ENCODE results near the gene NEUROD2. TPM values are rescaled to one million over a fixed set of nuclear protein-coding genes. Genes with fewer than 3 reads are reported as not detected.

Gene NEUROD2
- total and polyA plus RNA-seq, 2 of the 13 experiments (the other 11 are each of a cell fraction or from before 2014, with no cell fraction given), result not detected

GRCh38 chr17:39633570-39634183 is 26.0 kb upstream of the NEUROD2 start:
- H2AFZ ChIP-seq (ENCODE audit: low read length), result no peak overlapping the region
- TF ChIP-seq ZNF329 (CRISPR knock-in tag; IDR thresholded peaks at IDR 0.05; ENCODE audit: low read depth) (no peak), MBNL3 (CRISPR knock-in tag; conservative IDR thresholded peaks at IDR 0.05) (no peak), ZNF83 (CRISPR knock-in tag; IDR thresholded peaks at IDR 0.05; ENCODE audit: borderline replicate concordance) (no peak), ZNF460 (CRISPR knock-in tag; IDR thresholded peaks at IDR 0.05; ENCODE audit: borderline replicate concordance) (no peak), KLF9 (CRISPR knock-in tag; IDR thresholded peaks at IDR 0.05; ENCODE audit: low read depth) (no peak), PCBP2 (optimal IDR thresholded peaks at IDR 0.05; ENCODE audit: low read depth, low read length, poor library complexity, severe bottlenecking) (no peak), ETV6 (CRISPR knock-in tag; conservative IDR thresholded peaks at IDR 0.05) (no peak), PAWR (CRISPR knock-in tag; IDR thresholded peaks at IDR 0.05; ENCODE audit: borderline replicate concordance) (no peak), ZNF607 (CRISPR knock-in tag; IDR thresholded peaks at IDR 0.05; ENCODE audit: borderline replicate concordance) (no peak), ZNF547 (CRISPR knock-in tag; IDR thresholded peaks at IDR 0.05) (no peak)
- 31% methylated on average over 8 of the region's 8 CpGs for WGBS (ENCODE audit: low lambda C conversion rate)
- no peaks in the 10 kb centered on the region for H4K20me1 ChIP-seq (ENCODE audit: insufficient read depth, low read length)
- no peak overlapping the region for H3K27ac ChIP-seq (ENCODE audit: extremely low read length, insufficient read depth, low read length)
- no TSS peak for BruUV-seq (replicated peaks)
- no peaks in the 10 kb centered on the region for H3K9me3 ChIP-seq (ENCODE audit: low read length)
- no peak for FAIRE-seq
- H3K79me2 ChIP-seq (ENCODE audit: insufficient read depth, low read length), result peaks cover 14% of the 10 kb centered on the region
- intact Hi-C loops (cut with micrococcal nuclease; ENCODE audit: unreplicated experiment) (loop anchor here (1.0 kb wide), 1 partner anchor 10 kb away; no protein-coding TSS in a partner anchor), in situ Hi-C loops (cut with HindIII; ENCODE audit: extremely low pct_ligation_motif_present, low pct_unique_long_range_greater_than_20kb) (no loop called here)
- H3K4me1 ChIP-seq (ENCODE audit: insufficient read depth, low read length), result peaks cover 86% of the 10 kb centered on the region
- ChIA-PET POLR2A (interaction anchor here (1.0 to 1.1 kb wide), 2 partner anchors 10 to 38 kb away, joined by 3 read pairs; no protein-coding TSS in a partner anchor), CTCF (ENCODE audit: low intra/inter-chr PET ratio, low total read pairs) (interaction anchor here (0.9 to 5.6 kb wide), 4 partner anchors 11 to 120 kb away, joined by 5 to 70 read pairs (median 8); no protein-coding TSS in a partner anchor)
- no peak for DNase-seq (ENCODE audit: low spot score)
- H3K4me2 ChIP-seq (ENCODE audit: low read depth, low read length), result no peak overlapping the region
- H3K36me3 ChIP-seq (replicated peaks in 1 of 2; ENCODE audit: control insufficient read depth in 1 of 2, insufficient read depth in 2 of 2, low read length in 2 of 2), result no peaks in the 10 kb centered on the region
- no peak overlapping the region for H3K4me3 ChIP-seq (replicated peaks in 1 of 3; ENCODE audit: insufficient read depth in 1 of 3, low read depth in 2 of 3, low read length in 3 of 3)
- no peak for ATAC-seq
- H3K27me3 ChIP-seq (ENCODE audit: control insufficient read depth in 1 of 2, insufficient read depth in 2 of 2, low read length in 2 of 2), result peaks cover 5 to 40% of the 10 kb centered on the region in 2 experiments; a peak in 3 of 5 replicates
- no peak overlapping the region for H3K9ac ChIP-seq (ENCODE audit: insufficient read depth, low read depth, low read length)

Data from HepG2 (cell line).